HG03432 (cell line): ENCODE data around the gene GNMT.
"Not testable (repeated sequence)": the region's sequence is repeated elsewhere in the genome, so short reads cannot be mapped to it uniquely, and the experiment has no call there.

Experiments used
- ATAC-seq: cut with Tn5 transposase; IDR thresholded peaks from one replicate; pipeline ENCODE4 v1.9.1; 2021; ENCODE audit warnings: mild to moderate bottlenecking, moderate library complexity; ENCODE audit not compliant: unreplicated experiment

Gene GNMT

GRCh38 chr6:42973926-42974325 is 13.4 kb downstream of the GNMT start:
- ATAC-seq: no peak

- ATAC-seq: no peak
Observed at GRCh38 chr6:42974919-42975505, 14.5 kb downstream of the GNMT start.

GRCh38 chr6:42978487-42978838 is 17.9 kb downstream of the GNMT start:
- no peak for ATAC-seq

- peak; percentile 93 for ATAC-seq
Observed at GRCh38 chr6:42978839-42979522, 18.4 kb downstream of the GNMT start, which contains the start of gene PEX6. Gene PEX6, minus strand, starts transcription at chr6:42979181. Its CDS starts 31 bp downstream, at chr6:42979150.

GRCh38 chr6:42979523-42980177 is 19.1 kb downstream of the GNMT start:
- ATAC-seq: peak; percentile 7

GRCh38 chr6:42981836-42982235 is 21.3 kb downstream of the GNMT start:
- ATAC-seq: no peak

- ATAC-seq: peak; percentile 96
Observed at GRCh38 chr6:42984001-42984923, 23.7 kb downstream of the GNMT start, which contains the start of gene PPP2R5D. Gene PPP2R5D, plus strand, starts transcription at chr6:42984570. Its CDS starts 108 bp downstream, at chr6:42984678.

- ATAC-seq: no peak
Observed at GRCh38 chr6:42984924-42985475, 24.4 kb downstream of the GNMT start.

GRCh38 chr6:42987533-42988451 is 27.2 kb downstream of the GNMT start:
- no peak for ATAC-seq

GRCh38 chr6:42988486-42989020 is 28.0 kb downstream of the GNMT start:
- no peak for ATAC-seq

- ATAC-seq: no peak
Observed at GRCh38 chr6:42989923-42990322, 29.4 kb downstream of the GNMT start.

- ATAC-seq: no peak
Observed at GRCh38 chr6:42993445-42993844, 32.9 kb downstream of the GNMT start.

GRCh38 chr6:42996513-42996912 is 36.0 kb downstream of the GNMT start:
- no peak for ATAC-seq

- not testable (repeated sequence) for ATAC-seq
Observed at GRCh38 chr6:42998205-42998604, 37.7 kb downstream of the GNMT start.

GRCh38 chr6:43001843-43002242 is 41.3 kb downstream of the GNMT start:
- ATAC-seq: no peak

- no peak for ATAC-seq
Observed at GRCh38 chr6:43005844-43006243, 45.3 kb downstream of the GNMT start.

GRCh38 chr6:43006251-43006650 is 45.7 kb downstream of the GNMT start:
- ATAC-seq: no peak

- ATAC-seq: no peak
Observed at GRCh38 chr6:43007126-43007525, 46.6 kb downstream of the GNMT start.

- ATAC-seq: no peak
Observed at GRCh38 chr6:43009124-43009523, 48.6 kb downstream of the GNMT start.
